ENCODE results near the gene PRDM13.
"Not testable (repeated sequence)": the region's sequence is repeated elsewhere in the genome, so short reads cannot be mapped to it uniquely, and the experiment has no call there.

The PRDM13 gene

GRCh38 chr6:99622044-99622443, 15.4 kb downstream of the PRDM13 start:
- not testable (repeated sequence) for DNase-seq (ENCODE audit: low read depth in 4 of 4, low spot score in 1 of 4)

GRCh38 chr6:99629293-99629692, 22.7 kb downstream of the PRDM13 start:
- DNase-seq (ENCODE audit: low read depth in 4 of 4, low spot score in 1 of 4) = no peak

DNA sequence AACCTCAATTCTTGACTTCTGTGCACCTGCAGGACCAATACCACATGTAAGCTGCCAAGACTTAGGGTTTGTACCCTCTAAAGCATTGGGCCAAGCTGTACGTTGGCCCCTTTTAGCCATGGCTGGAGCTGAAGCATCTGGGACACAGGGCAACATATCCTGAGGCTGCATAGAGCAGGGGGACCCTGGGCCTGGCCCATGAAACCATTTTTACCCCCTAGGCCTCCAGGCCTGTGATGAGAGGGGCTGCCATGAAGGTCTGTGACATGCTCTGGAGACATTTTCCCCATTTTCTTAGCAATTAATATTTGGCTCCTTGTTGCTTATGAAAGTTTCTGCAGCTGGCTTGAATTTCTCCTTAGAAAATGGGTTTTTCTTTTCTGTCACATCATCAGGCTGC, 31.0 kb downstream of the PRDM13 start:
- DNase-seq (ENCODE audit: low read depth in 4 of 4, low spot score in 1 of 4) = no peak

DNA sequence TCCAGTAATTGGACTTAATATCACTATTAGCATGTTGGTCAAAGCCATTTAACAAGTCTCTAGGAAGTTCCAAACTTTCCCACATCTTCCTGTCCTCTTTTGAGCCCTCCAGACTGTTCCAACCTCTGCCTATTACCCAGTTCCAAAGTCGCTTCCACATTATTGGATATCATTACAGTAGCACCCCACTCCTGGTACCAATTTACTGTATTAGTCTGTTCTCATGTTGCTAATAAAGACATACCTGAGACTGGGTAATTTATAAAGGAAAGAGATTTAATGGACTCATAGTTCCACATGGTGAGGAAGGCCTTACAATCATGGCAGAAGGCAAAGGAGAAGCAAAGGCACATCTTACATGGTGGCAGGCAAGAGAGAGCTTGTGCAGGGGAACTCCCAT, 31.7 kb downstream of the PRDM13 start:
- not testable (repeated sequence) for DNase-seq (ENCODE audit: low read depth in 4 of 4, low spot score in 1 of 4)

DNA sequence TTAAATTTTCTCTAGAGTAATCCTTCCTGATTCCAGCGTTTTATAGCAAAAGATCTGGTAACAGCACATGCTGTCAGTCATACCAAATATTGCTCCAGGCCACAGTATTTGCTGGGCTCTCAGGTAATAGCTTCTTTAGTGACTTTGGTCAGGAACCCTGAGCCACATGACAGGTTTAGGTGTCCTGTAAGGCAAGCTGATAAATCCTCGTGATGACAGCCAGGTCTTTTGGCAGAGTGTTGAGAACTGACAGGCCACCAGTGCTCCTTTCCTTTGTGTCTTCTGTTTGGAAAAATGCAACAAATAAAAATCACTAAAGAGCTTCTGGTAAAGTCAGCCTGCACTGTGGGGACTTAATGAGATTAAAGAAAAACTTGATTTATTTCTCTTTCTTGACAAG, 34.6 kb downstream of the PRDM13 start:
- no peak for DNase-seq (ENCODE audit: low read depth in 4 of 4, low spot score in 1 of 4)

DNA sequence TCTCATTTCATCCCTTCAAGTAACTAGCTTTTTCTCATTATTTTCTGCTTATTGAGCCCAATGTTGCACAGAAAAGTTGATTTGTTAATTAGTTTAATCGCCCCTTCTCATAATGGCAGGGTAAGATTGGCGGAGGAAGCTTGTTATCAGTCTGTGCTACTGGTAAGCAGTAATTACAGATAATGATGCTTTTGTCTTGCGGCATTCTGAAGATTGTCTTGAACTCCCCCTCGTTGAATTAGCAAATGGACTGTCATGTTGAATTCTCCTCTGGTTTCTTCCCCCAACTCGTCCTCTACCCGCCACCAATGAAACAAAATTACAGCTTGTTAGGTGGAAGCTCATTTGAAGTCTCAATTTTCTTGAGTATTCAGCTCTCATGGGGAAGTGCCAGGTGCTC, 39.4 kb downstream of the PRDM13 start:
- no peak for DNase-seq (ENCODE audit: low read depth in 4 of 4, low spot score in 1 of 4)

DNA sequence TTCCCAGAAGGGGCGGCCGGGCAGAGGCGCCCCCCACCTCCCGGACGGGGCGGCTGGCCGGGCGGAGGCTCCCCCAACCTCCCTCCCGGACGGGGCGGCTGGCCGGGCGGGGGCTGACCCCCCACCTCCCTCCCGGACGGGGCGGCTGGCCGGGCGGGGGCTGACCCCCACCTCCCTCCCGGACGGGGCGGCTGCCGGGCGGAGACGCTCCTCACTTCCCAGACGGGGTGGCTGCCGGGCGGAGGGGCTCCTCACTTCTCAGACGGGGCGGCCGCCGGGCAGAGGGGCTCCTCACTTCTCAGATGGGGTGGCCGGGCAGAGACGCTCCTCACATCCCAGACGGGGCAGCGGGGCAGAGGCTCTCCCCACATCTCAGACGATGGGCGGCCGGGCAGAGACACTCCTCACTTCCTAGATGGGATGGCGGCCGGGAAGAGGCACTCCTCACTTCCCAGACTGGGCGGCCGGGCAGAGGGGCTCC, 43.5 kb downstream of the PRDM13 start:
- DNase-seq (ENCODE audit: low read depth in 4 of 4, low spot score in 1 of 4) = not testable (repeated sequence)

- DNase-seq (ENCODE audit: low read depth in 4 of 4, low spot score in 1 of 4) = no peak
These were observed 53.6 kb downstream of the PRDM13 start for GRCh38 chr6:99660206-99660605.

DNA sequence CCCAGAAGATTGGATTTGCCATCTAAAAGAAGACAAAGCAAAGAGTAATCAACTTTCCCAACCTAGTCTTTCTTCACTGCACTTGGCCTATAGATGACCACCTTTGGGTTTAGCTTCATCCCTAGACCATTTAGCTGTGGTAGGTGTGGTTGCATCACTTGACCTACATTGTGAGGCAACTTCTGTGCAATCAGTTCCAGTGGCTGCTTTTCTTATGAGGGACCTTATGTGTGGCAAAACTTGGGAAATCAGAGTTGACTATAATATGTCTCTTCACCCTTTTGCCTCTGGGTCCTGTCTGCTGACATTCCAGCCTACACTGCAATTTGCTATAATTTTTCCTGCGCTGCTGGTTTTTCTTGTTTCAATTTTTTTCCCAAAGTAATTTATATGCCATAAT, 55.2 kb downstream of the PRDM13 start:
- DNase-seq (ENCODE audit: low read depth in 4 of 4, low spot score in 1 of 4) = no peak

- no peak for DNase-seq (ENCODE audit: low read depth in 4 of 4, low spot score in 1 of 4)
These were observed 56.0 kb downstream of the PRDM13 start for GRCh38 chr6:99662616-99663015.

All from stimulated activated CD4-positive, alpha-beta T cell treated with anti-CD3 and anti-CD28 coated beads, Interleukin-1b, Interleukin-23, amount 100 ng/mL, for 24 hours (primary cell).